GM10266 (cell line): Measurements from ENCODE around the gene SPATS2L.

Experiments used
- DNase-seq: peaks from one replicate; pipeline ENCODE4 v3.0.0; 2012; ENCODE audit errors: extremely low spot score
- CTCF ChIP-seq: IDR thresholded peaks from 2 replicates; pipeline ENCODE4 v1.5.1; 2012; ENCODE audit warnings: mild to moderate bottlenecking, low read depth; ENCODE audit not compliant: control insufficient read depth, insufficient read depth; ENCODE audit errors: missing control alignments

The SPATS2L gene

GRCh38 chr2:200306196-200306930 is at the start of gene SPATS2L:
Gene SPATS2L, plus strand, starts transcription at chr2:200306693. Its CDS starts 82,552 bp downstream, at chr2:200389245.
- peak; percentile 79 for DNase-seq
- TF ChIP-seq CTCF = no peak

GRCh38 chr2:200257570-200257969 is 48.9 kb upstream of the SPATS2L start:
- TF ChIP-seq CTCF = no peak

GRCh38 chr2:200258081-200258480 is 48.4 kb upstream of the SPATS2L start:
- no peak for TF ChIP-seq CTCF
- no peak for DNase-seq

More at GRCh38 chr2:200257570-200257969, 48.9 kb upstream of the SPATS2L start:
- no peak for DNase-seq

GRCh38 chr2:200258881-200259576 is 47.5 kb upstream of the SPATS2L start:
- no peak for TF ChIP-seq CTCF
- no peak for DNase-seq

GRCh38 chr2:200259577-200259957 is 46.9 kb upstream of the SPATS2L start:
- TF ChIP-seq CTCF = no peak
- no peak for DNase-seq

GRCh38 chr2:200262047-200262446 is 44.4 kb upstream of the SPATS2L start:
- no peak for DNase-seq
- TF ChIP-seq CTCF = no peak

- no peak for TF ChIP-seq CTCF
- no peak for DNase-seq
Observed at GRCh38 chr2:200263279-200263678, 43.2 kb upstream of the SPATS2L start.
